HepG2 (cell line): Measurements from ENCODE around the gene NYNRIN. TPM values are rescaled to one million over a fixed set of nuclear protein-coding genes. Genes with fewer than 3 reads are reported as not detected.

Experiments
- ATAC-seq: fragments of 200-7000 bp; cut with Tn5 transposase; 3 replicates; pipeline ENCODE4 v1.9.1; 2020; ENCODE audit warnings: mild to moderate bottlenecking, moderate library complexity
- BruUV-seq: library from RNA; stranded (reverse); fragments of 400-500 nt; replicated peaks from 2 replicates; lab custom pipeline; 2021; lab: Mats Ljungman, UMichigan
- CTCF ChIA-PET: fragments of 300-600 bp; formaldehyde crosslinking; extraction: SDS; loops from one replicate; lab custom pipeline; 2021; ENCODE audit warnings: low total read pairs, inconsistent platforms, low intra/inter-chr PET ratio; lab: Yijun Ruan, JAX
- POLR2A ChIA-PET: fragments of 350-600 bp; sonication (Branson Sonifier 250); formaldehyde crosslinking; loops from one replicate; lab custom pipeline; 2020; ENCODE audit warnings: antibody characterized with exemption, inconsistent platforms; lab: Yijun Ruan, JAX
- DNase-seq: peaks from one replicate; pipeline ENCODE4 v3.0.0-alpha.2; 2015; ENCODE audit warnings: low spot score
- FAIRE-seq: peaks from 3 replicates; lab custom pipeline; 2011; peaks lifted over from hg19 to GRCh38; lab: Jason Lieb, UNC
- H2AFZ ChIP-seq: one replicate; pipeline ENCODE4 v1.6.1; 2011; ENCODE audit warnings: low read length, inconsistent platforms
- H3K27ac ChIP-seq: fragments of 300-600 bp; 3 replicates; pipeline ENCODE4 v1.8.0; 2011; ENCODE audit warnings: mixed run types, mild to moderate bottlenecking, mixed read lengths, low read length, inconsistent platforms; ENCODE audit not compliant: insufficient read depth; ENCODE audit errors: extremely low read length
- H3K27me3 ChIP-seq, 2 experiments: fragments of 200-600 bp in 1 of 2; 2 replicates in 1 of 2; 3 replicates in 1 of 2; pipeline versions ENCODE4 v1.6.0 to v1.8.0; 2011; ENCODE audit warnings: low read length in 2 of 2, mild to moderate bottlenecking in 2 of 2, moderate library complexity in 2 of 2, inconsistent platforms in 1 of 2; ENCODE audit not compliant: insufficient read depth in 2 of 2, control insufficient read depth in 1 of 2
- H3K36me3 ChIP-seq, 2 experiments: fragments of 200-600 bp in 1 of 2; replicated peaks in 1 of 2; 2 replicates in 1 of 2; 3 replicates in 1 of 2; pipeline versions ENCODE4 v1.5.1 to v1.8.0; 2011; ENCODE audit warnings: low read length in 2 of 2, inconsistent platforms in 1 of 2; ENCODE audit not compliant: insufficient read depth in 2 of 2, control insufficient read depth in 1 of 2
- H3K4me1 ChIP-seq: 2 replicates; pipeline ENCODE4 v1.5.1; 2012; ENCODE audit warnings: low read length, inconsistent platforms; ENCODE audit not compliant: insufficient read depth
- H3K4me2 ChIP-seq: 2 replicates; pipeline ENCODE4 v1.6.0; 2011; ENCODE audit warnings: low read depth, low read length, inconsistent platforms
- H3K4me3 ChIP-seq, 3 experiments: fragments of 200-600 bp in 1 of 3; sonication (generic), shearing (Covaris generic) in 1 of 3; replicated peaks in 1 of 3; 2 replicates each; pipeline ENCODE4 v1.5.1; 2011 to 2016; ENCODE audit warnings: low read length in 3 of 3, inconsistent platforms in 2 of 3, low read depth in 2 of 3, mild to moderate bottlenecking in 2 of 3, control low read depth in 1 of 3, mixed read lengths in 1 of 3; ENCODE audit not compliant: insufficient read depth in 1 of 3
- H3K79me2 ChIP-seq: one replicate; pipeline ENCODE4 v1.6.1; 2011; ENCODE audit warnings: low read length, inconsistent platforms; ENCODE audit not compliant: insufficient read depth
- H3K9ac ChIP-seq: 2 replicates; pipeline ENCODE4 v1.6.0; 2011; ENCODE audit warnings: mild to moderate bottlenecking, low read depth, low read length, inconsistent platforms; ENCODE audit not compliant: insufficient read depth
- H3K9me3 ChIP-seq: 2 replicates; pipeline ENCODE4 v1.5.1; 2012; ENCODE audit warnings: mild to moderate bottlenecking, low read length
- H4K20me1 ChIP-seq: 2 replicates; pipeline ENCODE4 v1.6.0; 2011; ENCODE audit warnings: inconsistent platforms, mild to moderate bottlenecking, low read length, moderate library complexity; ENCODE audit not compliant: insufficient read depth
- BHLHE40 ChIP-seq: IDR thresholded peaks from 2 replicates; pipeline ENCODE4 v1.6.1; 2011; ENCODE audit warnings: low read length, improper control_type of control experiment
- ETV5 ChIP-seq: IDR thresholded peaks from 2 replicates; pipeline ENCODE4 v1.6.1; 2018; ENCODE audit warnings: missing biosample characterization, missing genetic modification reagents, inconsistent platforms, borderline replicate concordance
- TCF7 ChIP-seq: sonication (generic); IDR thresholded peaks from 2 replicates; pipeline ENCODE4 v1.6.1; 2016; ENCODE audit warnings: antibody characterized with exemption, low read depth
- TMF1 ChIP-seq: sonication (generic); formaldehyde crosslinking; IDR thresholded peaks from 2 replicates; pipeline ENCODE4 v1.8.1; 2022; ENCODE audit warnings: low read depth, missing genetic modification reagents
- ZBTB37 ChIP-seq: sonication (generic); formaldehyde crosslinking; IDR thresholded peaks from 2 replicates; pipeline ENCODE4 v1.4.0; 2020; ENCODE audit warnings: mild to moderate bottlenecking, missing genetic modification reagents
- ZNF12 ChIP-seq: sonication (generic); formaldehyde crosslinking; IDR thresholded peaks from 2 replicates; pipeline ENCODE4 v1.5.0; 2020; ENCODE audit warnings: missing genetic modification reagents
- ZNF280B ChIP-seq: sonication (generic); formaldehyde crosslinking; IDR thresholded peaks from 2 replicates; pipeline ENCODE4 v1.5.0; 2020; ENCODE audit warnings: missing genetic modification reagents, mild to moderate bottlenecking, borderline replicate concordance
- ZNF484 ChIP-seq: sonication (generic); formaldehyde crosslinking; IDR thresholded peaks from 2 replicates; pipeline ENCODE4 v1.5.1; 2020; ENCODE audit warnings: mild to moderate bottlenecking, low read depth, missing genetic modification reagents, borderline replicate concordance
- ZNF557 ChIP-seq: sonication (generic); formaldehyde crosslinking; IDR thresholded peaks from 2 replicates; pipeline ENCODE4 v1.4.0; 2020; ENCODE audit warnings: missing genetic modification reagents
- ZNF781 ChIP-seq: sonication (generic); formaldehyde crosslinking; IDR thresholded peaks from 2 replicates; pipeline ENCODE4 v1.5.1; 2020; ENCODE audit warnings: borderline replicate concordance, mild to moderate bottlenecking, missing genetic modification reagents; ENCODE audit errors: not compliant biosample characterization
- WGBS: methylation state at CpG from one replicate; pipeline ENCODE4 v1.1.6; 2017; ENCODE audit warnings: low lambda C conversion rate; 5-methylcytosine and 5-hydroxymethylcytosine counted together
- in situ Hi-C: cut with HindIII; loops from 2 replicates; pipeline ENCODE4 v1.10.0; 2017; ENCODE audit warnings: low pct_unique_long_range_greater_than_20kb; ENCODE audit not compliant: extremely low pct_ligation_motif_present
- intact Hi-C: fragments of 100-400 bp; cut with micrococcal nuclease; formaldehyde crosslinking; loops from one replicate; pipeline ENCODE4 v1.10.0; 2022; ENCODE audit not compliant: unreplicated experiment
- polyA plus RNA-seq, 8 experiments: library from polyadenylated mRNA; depleted of rRNA in 3 of 8; stranded (reverse) in 7 of 8; unstranded in 1 of 8; fragments of >200 nt; fragmentation: Illumina TruSeq in 4 of 8; extraction: Trizol in 4 of 8; gene quantifications; 2 replicates each; pipeline versions ENCODE4 v1.2.1 to v1.2.3, GENCODE V29; 2011 to 2016; ENCODE audit warnings: low read depth in 4 of 8, missing spikeins in 1 of 8, mixed read lengths in 1 of 8; ENCODE audit not compliant: insufficient read depth in 1 of 8
- total RNA-seq, 5 experiments: library from RNA; depleted of rRNA; stranded (reverse); fragments of >200 nt; fragmentation: Illumina TruSeq; extraction: Trizol; gene quantifications; 2 replicates each; pipeline ENCODE4 v1.2.3, GENCODE V29; 2016; ENCODE audit warnings: low read depth in 1 of 5
- TF ChIP-seq, protein P1 (sequence below): fragments of 450-650 bp; IDR thresholded peaks from 2 replicates; pipeline ENCODE4 v1.6.1; 2017; ENCODE audit warnings: mild to moderate bottlenecking

NYNRIN gene
- total and polyA plus RNA-seq, 2 of the 13 experiments (the other 11 are each of a cell fraction or from before 2014, with no cell fraction given) = 0.63 to 1.1 TPM

- no peak overlapping the region for H3K4me3 ChIP-seq
- H3K79me2 ChIP-seq = peaks cover 6% of the 10 kb centered on the region
- POLR2A ChIA-PET = interaction anchor here (0.7 to 4.1 kb wide), 4 partner anchors 68 to 126 kb away, joined by 3 to 39 read pairs (median 14); partner anchors contain the start of gene CIDEB
- ATAC-seq = no peak
- no peak overlapping the region for H3K9ac ChIP-seq
- CTCF ChIA-PET = interaction anchor here (8.8 to 11.8 kb wide), 2 partner anchors 69 to 102 kb away, joined by 235 to 295 read pairs; partner anchors contain the start of genes ADCY4 and NFATC4
- peaks cover 38 to 52% of the 10 kb centered on the region in 2 experiments for H3K36me3 ChIP-seq
- H2AFZ ChIP-seq = no peak overlapping the region
- FAIRE-seq = no peak
- no peak overlapping the region for H3K27ac ChIP-seq
- in situ Hi-C loops = loop anchor here (5.0 to 10.0 kb wide), 3 partner anchors 67 to 189 kb away; partner anchors contain the start of genes NFATC4 and TINF2
- peaks cover 16% of the 10 kb centered on the region for H4K20me1 ChIP-seq
- no peaks in the 10 kb centered on the region; a peak in 1 of 5 replicates for H3K27me3 ChIP-seq
- peaks cover 29% of the 10 kb centered on the region for H3K4me1 ChIP-seq
- H3K9me3 ChIP-seq = no peaks in the 10 kb centered on the region
- no peak for DNase-seq
- intact Hi-C loops = loop anchor here (10.0 kb wide), 1 partner anchor 849 kb away; no protein-coding TSS in a partner anchor
- BruUV-seq = no TSS peak
- WGBS = 90% methylated on average over 7 of the region's 7 CpGs
- H3K4me2 ChIP-seq = no peak overlapping the region
- TF ChIP-seq ZBTB37 (CRISPR knock-in tag) (no peak), ETV5 (CRISPR knock-in tag) (no peak), ZNF280B (CRISPR knock-in tag) (no peak), ZNF12 (no peak), BHLHE40 (no peak), TMF1 (no peak), TCF7 (no peak), ZNF557 (CRISPR knock-in tag) (no peak), ZNF484 (no peak), ZNF781 (no peak)
- TF ChIP-seq, protein P1, sequence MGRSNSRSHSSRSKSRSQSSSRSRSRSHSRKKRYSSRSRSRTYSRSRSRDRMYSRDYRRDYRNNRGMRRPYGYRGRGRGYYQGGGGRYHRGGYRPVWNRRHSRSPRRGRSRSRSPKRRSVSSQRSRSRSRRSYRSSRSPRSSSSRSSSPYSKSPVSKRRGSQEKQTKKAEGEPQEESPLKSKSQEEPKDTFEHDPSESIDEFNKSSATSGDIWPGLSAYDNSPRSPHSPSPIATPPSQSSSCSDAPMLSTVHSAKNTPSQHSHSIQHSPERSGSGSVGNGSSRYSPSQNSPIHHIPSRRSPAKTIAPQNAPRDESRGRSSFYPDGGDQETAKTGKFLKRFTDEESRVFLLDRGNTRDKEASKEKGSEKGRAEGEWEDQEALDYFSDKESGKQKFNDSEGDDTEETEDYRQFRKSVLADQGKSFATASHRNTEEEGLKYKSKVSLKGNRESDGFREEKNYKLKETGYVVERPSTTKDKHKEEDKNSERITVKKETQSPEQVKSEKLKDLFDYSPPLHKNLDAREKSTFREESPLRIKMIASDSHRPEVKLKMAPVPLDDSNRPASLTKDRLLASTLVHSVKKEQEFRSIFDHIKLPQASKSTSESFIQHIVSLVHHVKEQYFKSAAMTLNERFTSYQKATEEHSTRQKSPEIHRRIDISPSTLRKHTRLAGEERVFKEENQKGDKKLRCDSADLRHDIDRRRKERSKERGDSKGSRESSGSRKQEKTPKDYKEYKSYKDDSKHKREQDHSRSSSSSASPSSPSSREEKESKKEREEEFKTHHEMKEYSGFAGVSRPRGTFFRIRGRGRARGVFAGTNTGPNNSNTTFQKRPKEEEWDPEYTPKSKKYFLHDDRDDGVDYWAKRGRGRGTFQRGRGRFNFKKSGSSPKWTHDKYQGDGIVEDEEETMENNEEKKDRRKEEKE = no peak
Observed at GRCh38 chr14:24434036-24434435, 35.2 kb downstream of the NYNRIN start.
